ENCODE measurements around the gene PALM3.
"Not testable (repeated sequence)": the region's sequence is repeated elsewhere in the genome, so short reads cannot be mapped to it uniquely, and the experiment has no call there.

Gene PALM3

DNA sequence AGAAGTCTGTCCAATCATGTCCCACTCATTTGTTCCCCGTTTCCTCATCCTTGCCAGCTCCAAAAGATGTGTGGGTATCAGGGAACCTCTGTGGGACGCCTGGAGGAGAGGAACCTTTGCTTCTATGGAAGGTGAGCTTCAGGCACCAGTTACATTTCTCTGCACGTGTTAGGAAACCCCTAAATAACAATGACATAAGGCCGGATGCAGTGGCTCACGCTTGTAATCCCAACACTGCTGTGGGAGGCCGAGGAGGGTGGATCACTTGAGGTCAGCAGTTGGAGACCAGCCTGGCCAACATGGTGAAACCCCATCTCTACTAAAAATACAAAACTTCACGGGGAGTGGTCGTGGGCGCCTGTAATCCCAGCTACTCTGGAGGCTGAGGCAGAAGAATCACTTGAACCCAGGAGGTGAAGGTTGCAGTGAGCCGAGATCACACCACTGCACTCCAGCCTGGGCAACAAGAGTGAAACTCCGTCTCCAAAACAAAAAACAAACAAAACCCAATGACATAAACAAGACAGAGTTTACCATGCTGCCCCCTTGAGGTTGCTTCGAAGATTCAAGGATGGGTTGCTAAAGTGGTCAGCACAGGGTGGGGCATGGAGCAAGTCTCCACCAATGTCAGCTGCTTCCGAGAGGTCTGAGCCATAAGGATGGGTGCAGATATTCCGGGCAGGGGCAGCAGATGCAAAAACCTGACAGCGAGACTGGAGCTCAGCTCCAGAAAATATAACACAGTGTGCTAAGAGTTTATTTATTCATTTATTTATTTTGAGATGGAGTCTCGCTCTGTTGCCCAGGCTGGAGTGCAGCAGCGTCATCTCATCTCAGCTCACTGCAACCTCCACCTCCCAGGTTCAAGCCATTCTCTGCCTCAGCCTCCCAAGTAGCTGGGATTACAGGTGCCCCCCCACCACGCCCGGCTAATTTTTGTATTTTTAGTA, 18.9 kb downstream of the PALM3 start:
- not testable (repeated sequence) for H3K4me3 Mint-ChIP-seq

DNA sequence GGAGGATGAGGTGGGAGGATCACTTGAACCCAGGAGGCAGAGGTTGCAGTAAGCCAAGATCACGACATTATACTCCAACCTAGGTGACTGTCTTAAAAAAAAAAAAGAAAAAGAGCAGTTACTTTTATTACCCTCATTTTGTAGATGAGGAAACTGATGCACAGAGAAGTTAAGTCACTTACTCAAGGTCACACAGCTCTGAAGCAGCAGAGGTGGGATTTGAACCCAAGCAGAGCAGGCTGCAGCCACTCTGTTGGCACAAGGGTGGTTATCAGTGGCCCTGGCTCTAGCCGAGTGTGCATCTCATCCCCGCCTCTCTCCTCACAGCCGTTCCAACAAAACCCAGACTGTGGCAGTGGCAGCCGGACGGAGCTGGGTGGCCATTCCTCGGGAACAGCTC, 22.7 kb downstream of the PALM3 start:
- ATAC-seq (no peak), DNase-seq (no peak)
- Mint-ChIP-seq H3K9me3 (no peaks in the 10 kb centered on the region), H3K27me3 (no peaks in the 10 kb centered on the region), H3K36me3 (ENCODE audit: low read depth) (peaks cover 35% of the 10 kb centered on the region), H3K4me3 (no peak overlapping the region), H3K4me1 (peaks cover 7% of the 10 kb centered on the region), H3K27ac (no peak overlapping the region)

More for the DNA sequence above, 18.9 kb downstream of the PALM3 start:
- H3K27me3 Mint-ChIP-seq, ATAC-seq, DNase-seq, H3K9me3 Mint-ChIP-seq, H3K4me1 Mint-ChIP-seq: not testable (repeated sequence)
- Mint-ChIP-seq H3K27ac (peak overlapping the region; percentile 42), H3K36me3 (ENCODE audit: low read depth) (peaks cover 37% of the 10 kb centered on the region)

DNA sequence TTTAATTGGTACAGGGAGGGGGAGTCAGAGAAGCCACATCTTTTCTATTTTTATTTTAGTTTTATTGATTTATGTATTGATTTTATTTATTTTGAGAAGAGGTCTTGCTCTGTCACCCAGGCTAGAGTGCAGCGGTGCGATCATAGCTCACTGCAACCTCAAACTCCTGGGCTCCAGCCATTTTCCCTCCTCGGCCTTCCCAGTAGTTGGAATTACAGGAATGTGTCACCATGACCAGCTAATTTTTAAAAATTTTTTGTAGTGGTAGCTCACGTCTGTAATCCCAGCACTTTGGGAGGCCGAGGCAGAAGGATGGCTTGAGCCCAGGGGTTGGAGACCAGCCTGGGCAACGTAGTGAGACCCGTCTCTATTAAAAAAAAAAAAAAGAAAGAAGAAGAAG, 26.2 kb downstream of the PALM3 start:
- Mint-ChIP-seq H3K36me3 (ENCODE audit: low read depth) (peaks cover 30% of the 10 kb centered on the region), H3K27me3 (no peaks in the 10 kb centered on the region), H3K4me3 (no peak overlapping the region), H3K9me3 (no peaks in the 10 kb centered on the region), H3K27ac (no peak overlapping the region), H3K4me1 (peaks cover 17% of the 10 kb centered on the region)
- DNase-seq (no peak), ATAC-seq (no peak)

DNA sequence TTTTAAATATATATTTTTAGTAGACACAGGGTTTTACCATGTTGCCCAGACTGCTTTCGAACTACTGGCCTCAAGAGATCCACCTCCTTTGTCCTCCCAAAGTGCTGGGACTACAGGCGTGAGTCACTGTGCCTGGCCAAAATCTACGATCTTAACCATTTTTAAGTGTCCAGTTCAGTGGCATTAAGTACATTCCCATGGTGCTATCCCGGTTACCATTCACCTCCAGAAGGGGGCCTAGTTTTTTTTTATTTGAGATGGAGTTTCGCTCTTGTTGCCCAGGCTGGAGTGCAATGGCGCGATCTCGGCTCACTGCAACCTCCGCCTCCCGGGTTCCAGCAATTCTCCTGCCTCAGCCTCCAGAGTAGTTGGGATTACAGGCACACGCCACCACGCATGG, 26.7 kb downstream of the PALM3 start:
- not testable (repeated sequence) for H3K9me3 Mint-ChIP-seq, H3K27ac Mint-ChIP-seq, H3K27me3 Mint-ChIP-seq, H3K4me3 Mint-ChIP-seq, DNase-seq, ATAC-seq
- peaks cover 17% of the 10 kb centered on the region for H3K4me1 Mint-ChIP-seq
- peaks cover 30% of the 10 kb centered on the region for H3K36me3 Mint-ChIP-seq (ENCODE audit: low read depth)

DNA sequence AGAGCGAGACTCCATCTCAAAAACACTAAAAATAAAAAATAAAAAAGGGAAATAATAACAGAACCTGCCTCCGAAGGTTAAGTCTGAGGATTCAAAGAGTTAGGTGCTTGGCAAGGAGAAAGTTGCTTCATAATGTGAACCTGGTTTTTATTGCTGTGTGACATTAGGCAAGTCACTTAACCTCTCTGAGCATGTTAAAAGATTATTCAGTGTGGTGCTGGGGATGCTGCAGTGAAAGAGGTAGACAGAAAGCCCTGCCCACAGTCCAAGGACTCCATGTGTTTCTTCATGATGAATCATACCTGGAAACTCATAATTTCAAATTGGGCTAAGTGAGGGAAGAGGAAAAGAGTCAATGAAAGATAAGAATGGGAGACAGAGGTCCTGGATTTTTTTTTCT, 27.9 kb downstream of the PALM3 start:
- H3K27me3 Mint-ChIP-seq = no peaks in the 10 kb centered on the region
- peak overlapping the region; percentile 53 for H3K4me3 Mint-ChIP-seq
- peak overlapping the region; percentile 86 for H3K27ac Mint-ChIP-seq

DNA sequence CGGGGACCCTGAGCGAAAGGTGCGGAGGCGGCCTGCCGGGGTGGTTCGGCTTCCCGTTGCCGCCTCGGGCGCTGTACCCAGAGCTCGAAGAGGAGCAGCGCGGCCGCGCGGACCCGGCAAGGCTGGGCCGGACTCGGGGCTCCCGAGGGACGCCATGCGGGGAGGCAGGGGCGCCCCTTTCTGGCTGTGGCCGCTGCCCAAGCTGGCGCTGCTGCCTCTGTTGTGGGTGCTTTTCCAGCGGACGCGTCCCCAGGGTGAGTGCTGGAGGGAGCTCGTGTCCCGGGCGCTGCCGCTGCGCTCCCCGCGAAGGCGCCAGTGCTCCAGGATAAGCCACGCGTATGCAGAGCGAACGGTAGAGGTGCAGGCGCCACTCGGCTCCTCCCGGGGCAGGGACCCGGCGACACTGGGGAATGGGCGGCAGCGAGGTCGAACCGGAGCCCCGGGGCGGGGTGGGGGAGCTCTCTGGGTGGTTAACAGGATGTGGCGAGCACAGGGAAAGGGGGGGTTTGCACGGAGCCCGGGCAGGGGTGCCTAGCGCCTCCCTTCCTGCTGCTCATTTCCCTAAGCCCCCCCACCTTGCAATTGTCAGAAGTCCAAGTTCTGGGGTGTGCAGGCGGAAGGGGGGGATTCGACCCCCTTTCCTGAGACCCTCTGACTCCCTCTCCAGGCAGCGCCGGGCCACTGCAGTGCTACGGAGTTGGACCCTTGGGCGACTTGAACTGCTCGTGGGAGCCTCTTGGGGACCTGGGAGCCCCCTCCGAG, 30.0 kb downstream of the PALM3 start, which contains the start of gene IL27RA:
Gene IL27RA (plus strand): TSS at position 44 of the 762 bp plus-strand sequence. CDS start 111 bp downstream, at position 155.
- peak within 1 kb of the TSS; percentile 92 for H3K4me3 Mint-ChIP-seq
- H3K4me1 Mint-ChIP-seq = peaks cover 17% of the 10 kb centered on the region
- no peaks in the 10 kb centered on the region for H3K9me3 Mint-ChIP-seq
- ATAC-seq = peak; percentile 77
- peak within 1 kb of the TSS; percentile 91 for H3K27ac Mint-ChIP-seq
- peak; percentile 77 for DNase-seq
- no peaks in the 10 kb centered on the region for H3K27me3 Mint-ChIP-seq
- H3K36me3 Mint-ChIP-seq (ENCODE audit: low read depth) = peaks cover 9% of the 10 kb centered on the region

More for the DNA sequence above, 27.9 kb downstream of the PALM3 start:
- peaks cover 17% of the 10 kb centered on the region for H3K4me1 Mint-ChIP-seq
- H3K36me3 Mint-ChIP-seq (ENCODE audit: low read depth) = peaks cover 24% of the 10 kb centered on the region
- H3K9me3 Mint-ChIP-seq = no peaks in the 10 kb centered on the region
- ATAC-seq = no peak
- no peak for DNase-seq

DNA sequence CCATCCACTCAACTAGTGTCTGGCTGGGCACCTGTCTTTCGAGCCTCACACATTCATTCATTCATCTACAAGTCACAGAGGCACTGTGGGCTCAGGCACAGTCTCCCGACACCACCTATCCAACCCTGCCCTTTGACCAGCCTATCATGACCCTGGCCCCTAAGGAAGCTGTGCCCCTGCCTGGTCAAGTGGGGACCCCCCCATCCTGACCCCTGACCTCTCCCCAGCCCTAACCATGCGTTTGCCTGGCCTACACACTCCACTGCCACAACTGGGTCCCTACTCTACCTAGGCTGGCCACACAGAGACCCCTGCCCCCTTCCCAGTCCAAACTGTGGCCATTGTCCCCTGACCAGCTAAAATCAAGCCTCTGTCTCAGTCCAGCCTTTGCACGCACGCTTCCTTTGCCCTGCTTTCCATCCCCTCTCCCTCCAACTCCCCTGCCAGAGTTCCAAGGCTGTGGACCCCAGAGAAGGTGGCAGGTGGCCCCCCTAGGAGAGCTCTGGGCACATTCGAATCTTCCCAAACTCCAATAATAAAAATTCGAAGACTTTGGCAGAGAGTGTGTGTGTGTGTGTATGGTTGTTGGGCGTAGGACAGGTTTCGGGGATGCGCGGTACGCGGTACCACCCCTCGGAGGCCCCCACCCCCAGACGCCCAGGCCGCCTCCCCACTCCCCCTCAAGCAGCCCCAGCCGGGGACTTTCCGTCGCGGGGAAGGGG, 30.7 kb downstream of the PALM3 start:
- no peaks in the 10 kb centered on the region for H3K9me3 Mint-ChIP-seq
- H3K27ac Mint-ChIP-seq = peak overlapping the region; percentile 53
- H3K4me3 Mint-ChIP-seq = peak overlapping the region; percentile 92
- ATAC-seq = no peak
- peaks cover 6% of the 10 kb centered on the region for H3K36me3 Mint-ChIP-seq (ENCODE audit: low read depth)
- DNase-seq = no peak
- no peaks in the 10 kb centered on the region for H3K27me3 Mint-ChIP-seq
- H3K4me1 Mint-ChIP-seq = peaks cover 16% of the 10 kb centered on the region

DNA sequence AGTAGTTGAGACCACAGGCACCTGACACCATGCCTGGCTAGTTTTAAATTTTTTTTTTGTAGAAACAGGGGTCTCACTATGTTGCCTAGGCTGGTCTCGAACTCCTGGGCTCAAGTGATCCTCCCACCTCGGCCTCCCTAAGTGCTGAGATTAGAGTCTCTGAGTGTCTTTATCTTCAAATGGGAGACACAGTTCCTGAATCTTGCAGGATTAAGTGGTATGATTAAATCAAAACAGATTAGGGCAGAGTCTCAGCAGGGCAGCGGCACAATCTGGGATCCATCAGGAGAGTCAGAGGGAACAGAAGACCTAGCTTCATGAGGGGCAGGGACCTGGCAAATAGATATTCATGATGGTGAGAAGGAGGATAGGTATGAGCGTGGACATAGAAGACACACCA, 33.0 kb downstream of the PALM3 start:
- Mint-ChIP-seq H3K9me3 (no peaks in the 10 kb centered on the region), H3K36me3 (ENCODE audit: low read depth) (peaks cover 2% of the 10 kb centered on the region), H3K27ac (no peak overlapping the region), H3K4me3 (no peak overlapping the region), H3K27me3 (no peaks in the 10 kb centered on the region), H3K4me1 (peaks cover 13% of the 10 kb centered on the region)
- DNase-seq (no peak), ATAC-seq (no peak)

DNA sequence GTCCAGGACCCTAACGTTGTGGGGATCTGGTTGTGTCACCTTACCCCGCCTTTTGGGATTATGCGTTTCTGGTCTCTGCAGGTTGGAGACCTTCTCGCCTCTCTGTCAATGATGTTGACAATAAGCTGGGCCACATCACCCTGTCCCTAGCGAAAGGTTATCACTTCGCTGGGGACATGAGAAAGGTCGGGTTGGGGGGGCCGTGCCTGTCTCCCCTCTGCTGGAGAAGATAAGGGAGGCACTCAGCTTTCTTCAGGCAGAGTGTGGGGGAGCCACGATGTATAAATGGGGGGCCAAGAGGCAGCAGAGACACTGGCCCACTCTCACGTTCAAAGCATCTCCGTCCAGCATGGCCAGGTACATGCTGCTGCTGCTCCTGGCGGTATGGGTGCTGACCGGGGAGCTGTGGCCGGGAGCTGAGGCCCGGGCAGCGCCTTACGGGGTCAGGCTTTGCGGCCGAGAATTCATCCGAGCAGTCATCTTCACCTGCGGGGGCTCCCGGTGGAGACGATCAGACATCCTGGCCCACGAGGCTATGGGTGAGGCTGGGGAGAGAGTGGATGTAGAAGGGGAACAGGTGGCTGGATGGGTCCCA, 33.9 kb downstream of the PALM3 start, which contains the start of gene RLN3:
Gene RLN3 (plus strand): TSS at position 293 of the 595 bp plus-strand sequence. CDS start 57 bp downstream, at position 350.
- Mint-ChIP-seq H3K9me3 (no peaks in the 10 kb centered on the region), H3K36me3 (ENCODE audit: low read depth) (peaks cover 1% of the 10 kb centered on the region), H3K4me3 (no peak within 1 kb of the TSS), H3K27ac (no peak within 1 kb of the TSS), H3K27me3 (no peaks in the 10 kb centered on the region), H3K4me1 (peaks cover 19% of the 10 kb centered on the region)
- ATAC-seq (no peak), DNase-seq (no peak)

DNA sequence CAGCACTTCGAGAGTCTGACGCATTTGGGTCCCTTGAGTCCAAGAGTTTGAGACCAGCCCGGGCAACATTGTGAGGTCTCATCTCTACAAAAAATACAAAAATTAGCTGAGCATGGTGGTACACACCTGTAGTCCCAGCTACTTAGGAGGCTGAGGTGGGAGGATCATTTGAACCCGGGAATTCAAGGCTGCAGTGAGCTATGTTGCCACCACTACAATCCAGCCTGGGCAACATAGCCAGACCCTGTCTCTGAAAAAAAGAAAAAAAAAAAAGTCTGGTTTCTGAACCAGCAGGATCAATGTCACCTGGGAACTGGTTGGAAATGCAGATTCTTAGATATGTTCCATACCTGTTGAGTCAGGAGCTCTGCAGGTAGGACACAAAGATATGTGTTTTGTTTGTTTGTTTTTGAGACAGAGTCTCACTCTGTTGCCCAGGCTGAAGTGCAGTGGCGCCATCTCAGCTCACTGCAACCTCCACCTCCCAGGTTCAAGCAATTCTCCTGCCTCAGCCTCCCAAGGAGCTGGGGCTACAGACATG, 35.2 kb downstream of the PALM3 start:
- H3K27me3 Mint-ChIP-seq; H3K9me3 Mint-ChIP-seq; H3K4me3 Mint-ChIP-seq; ATAC-seq; H3K27ac Mint-ChIP-seq; DNase-seq; H3K36me3 Mint-ChIP-seq (ENCODE audit: low read depth): not testable (repeated sequence)
- peaks cover 18% of the 10 kb centered on the region for H3K4me1 Mint-ChIP-seq

DNA sequence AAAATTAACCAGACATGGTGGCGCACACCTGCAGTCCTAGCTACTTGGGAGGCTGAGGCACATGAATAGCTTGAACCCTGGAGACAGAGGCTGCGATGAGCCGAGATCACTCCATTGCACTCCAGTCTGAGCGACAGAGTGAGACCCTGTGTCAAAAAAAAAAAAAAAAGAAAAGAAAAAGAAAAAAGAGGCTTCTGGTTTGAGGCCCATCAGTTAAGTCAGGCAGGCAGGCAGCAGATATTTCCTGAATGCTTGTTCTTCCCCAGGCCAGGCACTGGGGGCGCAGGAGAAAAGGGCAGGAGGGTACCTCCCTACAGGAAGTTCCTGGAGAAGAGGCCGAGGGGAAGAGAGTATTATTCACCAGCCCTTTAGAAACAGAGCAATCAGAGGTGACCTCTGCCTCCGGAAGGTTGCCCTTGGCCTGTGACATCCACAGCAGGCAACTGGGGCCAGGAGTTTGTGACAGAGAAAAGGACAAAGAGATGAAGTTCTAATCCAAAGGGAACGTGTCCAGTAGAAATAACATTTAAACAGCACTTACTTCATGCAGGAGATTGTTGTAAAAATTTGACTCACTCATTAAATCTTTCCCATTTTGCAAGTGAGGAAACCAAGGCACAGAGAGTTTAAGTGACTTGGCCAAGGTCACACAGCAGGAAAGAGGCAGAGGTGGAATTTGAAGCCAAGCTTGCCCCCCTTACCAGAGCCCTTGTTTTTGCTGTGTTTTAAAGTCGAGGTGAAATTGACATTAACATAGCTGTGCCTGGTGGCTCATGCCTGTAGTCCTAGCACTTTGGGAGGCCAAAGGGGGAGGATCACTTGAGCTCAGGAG, 38.3 kb downstream of the PALM3 start:
- H3K36me3 Mint-ChIP-seq (ENCODE audit: low read depth) = no peaks in the 10 kb centered on the region
- H3K4me1 Mint-ChIP-seq = peaks cover 13% of the 10 kb centered on the region
- ATAC-seq (no peak), DNase-seq (peak; percentile 40)
- peak overlapping the region; percentile 41 for H3K27ac Mint-ChIP-seq
- no peaks in the 10 kb centered on the region for H3K9me3 Mint-ChIP-seq
- H3K27me3 Mint-ChIP-seq = no peaks in the 10 kb centered on the region
- no peak overlapping the region for H3K4me3 Mint-ChIP-seq

DNA sequence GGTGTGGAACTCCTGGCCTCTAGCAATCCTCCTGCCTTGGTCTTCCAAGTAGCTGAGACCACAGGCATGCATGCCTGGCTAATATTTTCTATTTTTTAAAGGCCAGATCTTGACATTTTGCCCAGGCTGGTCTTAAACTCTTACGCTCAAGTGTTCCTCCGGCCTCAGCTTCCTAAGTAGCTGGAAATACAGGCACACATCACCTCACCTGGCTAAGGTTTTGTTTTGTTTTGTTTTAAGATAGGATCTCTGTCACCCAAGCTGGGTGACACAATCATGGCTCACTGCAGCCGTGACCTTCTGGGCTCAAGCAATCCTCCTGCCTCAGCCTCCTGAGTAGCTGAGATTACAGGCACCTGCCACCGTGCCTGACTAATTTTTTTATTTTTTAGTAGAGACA, 39.4 kb downstream of the PALM3 start:
- ATAC-seq (no peak), DNase-seq (no peak)
- no peaks in the 10 kb centered on the region for H3K9me3 Mint-ChIP-seq
- no peaks in the 10 kb centered on the region for H3K27me3 Mint-ChIP-seq
- H3K4me3 Mint-ChIP-seq = no peak overlapping the region
- no peaks in the 10 kb centered on the region for H3K36me3 Mint-ChIP-seq (ENCODE audit: low read depth)
- H3K27ac Mint-ChIP-seq = no peak overlapping the region
- peaks cover 13% of the 10 kb centered on the region for H3K4me1 Mint-ChIP-seq

DNA sequence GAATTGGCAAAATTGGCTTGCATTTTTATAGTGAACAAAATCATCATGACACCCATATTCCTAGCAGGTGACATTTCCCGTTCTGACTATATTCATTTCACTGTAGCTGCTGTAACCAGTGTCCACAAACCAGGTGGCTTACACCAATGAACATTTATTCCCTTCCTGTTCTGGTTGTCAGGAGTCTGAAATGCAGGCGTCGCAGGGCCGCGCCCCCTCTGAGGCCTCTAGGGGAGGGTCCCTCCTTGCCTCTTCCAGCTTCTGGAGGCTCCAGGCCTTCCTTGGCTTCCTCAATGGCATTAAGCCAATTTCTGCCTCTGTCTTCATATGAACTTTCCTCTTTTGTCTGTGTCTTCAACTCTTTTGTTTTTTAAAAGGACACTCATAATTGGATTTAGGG, 40.4 kb downstream of the PALM3 start:
- DNase-seq = no peak
- Mint-ChIP-seq H3K36me3 (ENCODE audit: low read depth) (no peaks in the 10 kb centered on the region), H3K4me3 (no peak overlapping the region), H3K27ac (no peak overlapping the region), H3K27me3 (no peaks in the 10 kb centered on the region), H3K4me1 (peaks cover 13% of the 10 kb centered on the region), H3K9me3 (no peaks in the 10 kb centered on the region)
- ATAC-seq = no peak
